ENCODE measurements around the gene ARHGEF11. TPM values are rescaled to one million over a fixed set of nuclear protein-coding genes. Genes with fewer than 3 reads are reported as not detected.

Gene ARHGEF11
- total and polyA plus RNA-seq, 2 of the 4 experiments (the other 2 are of a cell fraction): 16.8 to 17.2 TPM

DNA sequence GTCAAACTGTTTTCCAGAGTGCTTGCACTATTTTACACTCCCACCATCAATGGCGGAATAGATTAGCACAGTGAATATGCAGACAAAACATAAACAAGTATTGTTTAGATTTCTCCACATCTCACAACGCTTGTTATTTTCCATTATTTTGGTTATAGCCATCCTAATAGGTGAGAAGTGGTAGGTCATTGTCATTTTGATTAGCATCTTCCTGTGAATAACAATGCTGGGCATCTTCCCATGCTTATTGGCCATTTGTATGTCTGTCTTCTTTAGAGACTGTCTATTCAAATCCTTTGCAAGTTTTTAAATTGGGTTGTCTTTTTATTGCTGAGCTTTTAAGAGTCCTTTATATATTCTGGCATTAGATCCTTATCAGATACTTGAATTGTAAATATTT, 70.5 kb downstream of the ARHGEF11 start:
- no peak overlapping the region for H2BK15ac ChIP-seq (ENCODE audit: low read depth, low read length)
- ATAC-seq (ENCODE audit: low read depth) (no peak), DNase-seq (no peak)
- H3K56ac ChIP-seq (ENCODE audit: extremely low read depth, insufficient read depth, low read length): no peak overlapping the region
- no peak overlapping the region for H4K8ac ChIP-seq (ENCODE audit: low read depth in 2 of 2, low read length in 2 of 2)
- no peak overlapping the region for H3K4me3 ChIP-seq (ENCODE audit: insufficient read depth, low read depth, low read length)
- no peaks in the 10 kb centered on the region; a peak in 1 of 4 replicates for H3K79me1 ChIP-seq (ENCODE audit: low read depth in 1 of 2, low read length in 2 of 2)
- no peaks in the 10 kb centered on the region for H3K4me1 ChIP-seq (ENCODE audit: control insufficient read depth, insufficient read depth, low read length)
- no peak overlapping the region for H3K14ac ChIP-seq (replicated peaks; ENCODE audit: low read depth, low read length)
- intact Hi-C loops (cut with micrococcal nuclease) (loop anchor here (5.0 kb wide), 1 partner anchor 97 kb away; no protein-coding TSS in a partner anchor), dilution Hi-C loops (cut with HindIII; ENCODE audit: low sequenced_read_pairs, unreplicated experiment) (no loop called here), in situ Hi-C loops (cut with MboI; ENCODE audit: low sequenced_read_pairs) (no loop called here)
- no peak overlapping the region for H3K9ac ChIP-seq (ENCODE audit: low read depth, low read length)
- H4K20me1 ChIP-seq (ENCODE audit: insufficient read depth, low read length): no peaks in the 10 kb centered on the region
- TF ChIP-seq MAFK (IDR thresholded peaks at IDR 0.05; ENCODE audit: low read depth, low read length) (no peak), BHLHE40 (IDR thresholded peaks at IDR 0.05; ENCODE audit: low read depth, low read length) (no peak), MAZ (IDR thresholded peaks at IDR 0.05; ENCODE audit: borderline replicate concordance, low read depth, low read length) (no peak)
- TF ChIP-seq, protein P1, sequence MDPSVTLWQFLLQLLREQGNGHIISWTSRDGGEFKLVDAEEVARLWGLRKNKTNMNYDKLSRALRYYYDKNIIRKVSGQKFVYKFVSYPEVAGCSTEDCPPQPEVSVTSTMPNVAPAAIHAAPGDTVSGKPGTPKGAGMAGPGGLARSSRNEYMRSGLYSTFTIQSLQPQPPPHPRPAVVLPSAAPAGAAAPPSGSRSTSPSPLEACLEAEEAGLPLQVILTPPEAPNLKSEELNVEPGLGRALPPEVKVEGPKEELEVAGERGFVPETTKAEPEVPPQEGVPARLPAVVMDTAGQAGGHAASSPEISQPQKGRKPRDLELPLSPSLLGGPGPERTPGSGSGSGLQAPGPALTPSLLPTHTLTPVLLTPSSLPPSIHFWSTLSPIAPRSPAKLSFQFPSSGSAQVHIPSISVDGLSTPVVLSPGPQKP (IDR thresholded peaks at IDR 0.05; ENCODE audit: borderline replicate concordance, low read depth, low read length): no peak
- no peak overlapping the region for H2BK20ac ChIP-seq (ENCODE audit: low read depth, low read length)
- no peak overlapping the region for H2BK120ac ChIP-seq (ENCODE audit: low read depth, low read length)
- peaks cover 6% of the 10 kb centered on the region for H3K9me1 ChIP-seq (ENCODE audit: insufficient read depth, low read length)
- H3K36me3 ChIP-seq (ENCODE audit: control insufficient read depth, insufficient read depth, low read length): peaks cover 37% of the 10 kb centered on the region
- no peaks in the 10 kb centered on the region for H3K27me3 ChIP-seq (ENCODE audit: control insufficient read depth, insufficient read depth, low read length)
- no peak overlapping the region for H3K27ac ChIP-seq (ENCODE audit: insufficient read depth, low read length)
- no TSS peak for BruUV-seq (replicated peaks)
- H2AK5ac ChIP-seq (ENCODE audit: low read depth, low read length): no peak overlapping the region
- H3K9me3 ChIP-seq (ENCODE audit: control insufficient read depth, insufficient read depth, low read length): no peaks in the 10 kb centered on the region
- ChIA-PET POLR2A (ENCODE audit: unreplicated experiment) (no interaction called here), CTCF (no interaction called here)
- WGBS, 2 experiments (ENCODE audit: extremely low coverage in 2 of 2, insufficient read length in 1 of 2): no CpG with 5 or more reads among the region's 2 CpGs
- H3K23ac ChIP-seq (ENCODE audit: low read depth, low read length): no peak overlapping the region
- no peak overlapping the region for H2AFZ ChIP-seq (replicated peaks; ENCODE audit: low read length, poor library complexity)
- no peak overlapping the region for H3K4me2 ChIP-seq (ENCODE audit: low read depth, low read length)
- H4K5ac ChIP-seq (ENCODE audit: low read depth, low read length): no peak overlapping the region
- no peak overlapping the region for H2AK9ac ChIP-seq (replicated peaks; ENCODE audit: low read depth, low read length, poor library complexity)
- H3K4ac ChIP-seq (ENCODE audit: low read depth, low read length): no peak overlapping the region
- H3K18ac ChIP-seq (ENCODE audit: low read depth, low read length): no peak overlapping the region
- no peak overlapping the region for H4K91ac ChIP-seq (ENCODE audit: insufficient read depth, low read depth, low read length)
- H2BK5ac ChIP-seq (ENCODE audit: low read depth, low read length, poor library complexity, severe bottlenecking): no peak overlapping the region

Measured in IMR-90 (cell line).